ENCODE results near the gene CD83.

GRCh38 chr6:14131579-14131978 is 14.0 kb downstream of the CD83 start:
- TF ChIP-seq CTCF (IDR thresholded peaks at IDR 0.05; ENCODE audit: low read length) (no peak), EZH2phosphoT487 (IDR thresholded peaks at IDR 0.05; ENCODE audit: low read length) (no peak)

All from MM.1S (cell line).